ENCODE results near the gene SLC7A6. TPM values are rescaled to one million over a fixed set of nuclear protein-coding genes. Genes with fewer than 3 reads are reported as not detected.
"Not testable (repeated sequence)": the region's sequence is repeated elsewhere in the genome, so short reads cannot be mapped to it uniquely, and the experiment has no call there.

Gene SLC7A6
- total RNA-seq, 1 donor: 76.8 TPM

DNA sequence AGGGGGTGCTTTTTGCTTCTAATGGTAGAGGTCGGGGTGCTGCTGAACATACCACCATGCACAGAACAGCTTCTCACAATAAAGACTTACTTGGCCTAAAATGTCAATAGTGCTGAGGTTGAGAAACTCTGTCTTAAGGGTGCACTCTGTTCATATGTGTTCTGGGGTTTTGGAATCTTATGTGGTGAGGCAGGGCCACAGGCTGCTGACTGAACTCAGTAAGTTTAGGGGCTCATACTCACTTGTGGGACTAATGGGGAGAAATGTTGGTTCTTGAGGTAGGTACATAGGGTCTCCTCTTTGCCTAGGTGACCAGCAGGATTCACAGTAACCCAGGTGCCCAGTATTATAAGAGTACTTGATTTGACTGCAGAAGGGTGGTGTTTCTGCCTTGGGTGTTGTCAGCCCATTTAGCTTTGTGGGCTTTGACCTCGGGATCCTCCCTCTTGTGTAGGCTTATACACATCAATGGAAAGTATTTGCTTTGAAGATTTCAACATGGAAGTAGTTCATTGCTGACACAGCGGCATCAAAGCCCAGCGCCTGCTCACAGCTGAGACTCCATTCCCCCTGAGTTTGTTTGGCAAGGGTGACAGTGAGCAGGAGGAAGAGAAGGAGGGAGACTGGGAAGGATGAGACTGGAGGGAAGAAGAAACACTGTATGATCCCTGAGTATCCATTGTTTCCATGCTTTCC lies 17.2 kb downstream of the SLC7A6 start:
- no peak overlapping the region for H3K4me3 ChIP-seq (ENCODE audit: low read length)
- no peaks in the 10 kb centered on the region for H3K27me3 ChIP-seq (ENCODE audit: insufficient read depth, low read length)
- peaks cover 77% of the 10 kb centered on the region for H3K4me1 ChIP-seq (ENCODE audit: insufficient read depth, low read length)
- no peaks in the 10 kb centered on the region for H3K9me3 ChIP-seq (ENCODE audit: low read depth, low read length)

DNA sequence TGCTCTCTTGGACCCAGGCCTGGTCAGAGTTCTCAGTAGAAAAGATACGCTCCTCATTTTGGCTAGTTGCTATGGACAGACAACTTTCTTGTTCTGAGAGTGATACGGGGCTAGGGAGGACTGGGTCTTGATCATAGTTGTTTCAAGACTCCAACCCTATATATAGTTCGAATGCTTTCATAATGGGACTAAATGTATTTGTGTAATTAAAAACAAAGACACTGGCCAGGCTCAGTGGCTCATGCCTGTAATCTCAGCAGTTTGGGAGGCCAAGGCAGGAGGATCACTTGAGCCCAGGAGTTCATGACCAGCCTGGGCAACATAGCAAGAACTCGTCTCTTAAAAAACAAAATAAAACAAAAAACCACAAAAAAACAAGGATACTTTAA lies 17.7 kb downstream of the SLC7A6 start:
- H3K4me3 ChIP-seq (ENCODE audit: low read length): no peak overlapping the region

DNA sequence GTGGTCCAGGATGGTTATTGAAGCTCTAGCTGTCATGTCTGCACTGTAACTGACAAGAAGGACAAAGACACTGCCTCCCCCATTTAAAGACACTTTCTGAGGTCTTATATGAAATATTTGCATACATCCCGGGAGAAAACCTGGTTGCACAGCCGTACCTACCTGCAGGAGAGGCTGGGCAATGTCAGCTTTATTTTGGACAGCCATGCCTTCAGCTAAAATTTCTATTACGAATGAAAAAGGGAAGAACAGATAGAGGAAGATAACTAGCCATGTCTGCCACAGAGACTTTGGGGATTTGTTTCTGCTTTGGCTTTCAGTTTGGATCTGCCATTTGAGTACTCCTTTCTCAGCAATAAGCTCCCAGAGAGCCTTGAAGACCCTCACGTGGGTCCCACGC lies 19.0 kb downstream of the SLC7A6 start:
- H3K4me3 ChIP-seq (ENCODE audit: low read length): no peak overlapping the region
- no peaks in the 10 kb centered on the region for H3K9me3 ChIP-seq (ENCODE audit: low read depth, low read length)
- no peaks in the 10 kb centered on the region for H3K27me3 ChIP-seq (ENCODE audit: insufficient read depth, low read length)
- peaks cover 90% of the 10 kb centered on the region for H3K4me1 ChIP-seq (ENCODE audit: insufficient read depth, low read length)

More for the DNA sequence above, 17.7 kb downstream of the SLC7A6 start:
- Histone ChIP-seq H3K27me3 (ENCODE audit: insufficient read depth, low read length) (no peaks in the 10 kb centered on the region), H3K9me3 (ENCODE audit: low read depth, low read length) (no peaks in the 10 kb centered on the region), H3K4me1 (ENCODE audit: insufficient read depth, low read length) (peaks cover 77% of the 10 kb centered on the region)

DNA sequence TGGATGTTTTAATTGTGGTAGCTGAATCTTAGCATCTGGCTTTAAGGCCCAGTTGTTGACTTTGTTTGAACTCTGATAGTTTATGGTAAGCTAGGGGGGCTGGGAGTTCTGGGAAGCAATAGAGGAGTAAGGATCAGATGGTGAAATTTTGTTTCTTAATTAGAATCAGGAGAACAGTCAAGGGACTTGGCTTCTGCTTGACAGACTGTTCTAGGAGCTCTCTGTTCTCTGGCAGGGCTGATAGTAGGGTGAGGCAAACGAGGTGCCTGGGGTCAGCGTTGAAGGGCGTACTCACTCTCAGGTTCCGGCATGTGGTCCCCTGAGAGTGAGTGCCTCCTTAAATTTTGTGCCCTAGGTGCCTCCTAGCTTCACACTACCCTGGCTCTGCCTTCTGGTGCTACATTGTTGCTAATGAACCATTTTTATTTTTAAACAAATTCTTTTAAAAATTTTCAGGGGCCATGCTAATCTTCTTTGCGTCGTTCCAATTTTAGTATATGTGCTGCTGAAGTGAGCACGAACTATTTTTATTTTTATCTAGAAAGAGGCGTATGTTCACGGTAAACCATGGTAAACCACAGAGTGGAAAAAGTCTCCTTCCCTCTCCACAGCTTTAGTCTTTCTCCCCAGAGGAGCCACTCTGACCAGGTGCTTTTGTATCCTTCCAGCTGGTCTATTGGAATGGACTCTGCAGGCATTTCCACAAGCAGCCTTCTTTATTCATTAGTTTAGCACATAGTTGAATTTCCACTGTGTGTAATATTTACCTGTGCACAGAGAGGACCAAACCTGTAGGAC lies 19.7 kb downstream of the SLC7A6 start:
- H3K27me3 ChIP-seq (ENCODE audit: insufficient read depth, low read length): no peaks in the 10 kb centered on the region
- H3K4me3 ChIP-seq (ENCODE audit: low read length): no peak overlapping the region
- peaks cover 97% of the 10 kb centered on the region for H3K4me1 ChIP-seq (ENCODE audit: insufficient read depth, low read length)
- H3K9me3 ChIP-seq (ENCODE audit: low read depth, low read length): no peaks in the 10 kb centered on the region

DNA sequence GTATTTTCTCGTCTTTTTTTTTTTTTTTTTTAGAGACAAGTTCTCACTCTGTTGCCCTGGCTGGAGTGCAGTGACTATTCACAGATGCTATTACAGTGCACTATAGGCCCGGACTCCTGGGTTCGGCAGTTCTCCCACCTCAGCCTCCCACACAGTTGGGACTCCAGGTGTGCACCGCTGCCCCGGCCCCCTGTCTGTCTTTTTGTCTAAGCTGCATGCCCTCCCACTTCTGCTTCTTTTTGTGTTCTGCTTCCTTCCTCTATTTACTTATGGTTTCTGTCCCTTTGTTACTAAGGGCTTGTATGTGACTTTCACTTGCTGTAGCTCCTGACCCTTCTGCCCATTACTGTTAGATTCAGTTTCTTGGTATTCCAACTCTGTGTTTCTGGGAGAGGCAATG lies 20.5 kb downstream of the SLC7A6 start:
- Histone ChIP-seq H3K4me1 (ENCODE audit: insufficient read depth, low read length) (peaks cover 100% of the 10 kb centered on the region), H3K9me3 (ENCODE audit: low read depth, low read length) (no peaks in the 10 kb centered on the region), H3K27me3 (ENCODE audit: insufficient read depth, low read length) (no peaks in the 10 kb centered on the region), H3K4me3 (ENCODE audit: low read length) (no peak overlapping the region)

DNA sequence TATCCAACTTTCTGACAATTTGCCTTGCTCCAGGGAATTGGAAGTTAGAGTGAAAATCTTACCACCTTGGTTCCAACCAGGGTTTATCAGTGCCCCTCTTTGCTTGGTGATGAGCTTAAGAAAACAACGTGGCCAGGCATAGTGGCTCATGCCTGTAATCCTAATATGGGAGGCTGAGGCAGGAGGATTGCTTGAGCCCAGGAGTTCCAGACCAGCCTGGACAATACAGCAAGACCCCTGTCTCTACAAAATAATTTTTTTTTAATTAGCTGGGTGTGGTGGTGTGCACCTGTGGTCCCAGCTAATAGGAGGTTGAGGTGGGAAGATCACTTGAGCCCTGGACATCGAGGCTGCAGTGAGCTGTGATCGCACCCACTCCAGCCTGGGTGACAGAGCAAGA lies 21.4 kb downstream of the SLC7A6 start:
- no peak overlapping the region for H3K4me3 ChIP-seq (ENCODE audit: low read length)

DNA sequence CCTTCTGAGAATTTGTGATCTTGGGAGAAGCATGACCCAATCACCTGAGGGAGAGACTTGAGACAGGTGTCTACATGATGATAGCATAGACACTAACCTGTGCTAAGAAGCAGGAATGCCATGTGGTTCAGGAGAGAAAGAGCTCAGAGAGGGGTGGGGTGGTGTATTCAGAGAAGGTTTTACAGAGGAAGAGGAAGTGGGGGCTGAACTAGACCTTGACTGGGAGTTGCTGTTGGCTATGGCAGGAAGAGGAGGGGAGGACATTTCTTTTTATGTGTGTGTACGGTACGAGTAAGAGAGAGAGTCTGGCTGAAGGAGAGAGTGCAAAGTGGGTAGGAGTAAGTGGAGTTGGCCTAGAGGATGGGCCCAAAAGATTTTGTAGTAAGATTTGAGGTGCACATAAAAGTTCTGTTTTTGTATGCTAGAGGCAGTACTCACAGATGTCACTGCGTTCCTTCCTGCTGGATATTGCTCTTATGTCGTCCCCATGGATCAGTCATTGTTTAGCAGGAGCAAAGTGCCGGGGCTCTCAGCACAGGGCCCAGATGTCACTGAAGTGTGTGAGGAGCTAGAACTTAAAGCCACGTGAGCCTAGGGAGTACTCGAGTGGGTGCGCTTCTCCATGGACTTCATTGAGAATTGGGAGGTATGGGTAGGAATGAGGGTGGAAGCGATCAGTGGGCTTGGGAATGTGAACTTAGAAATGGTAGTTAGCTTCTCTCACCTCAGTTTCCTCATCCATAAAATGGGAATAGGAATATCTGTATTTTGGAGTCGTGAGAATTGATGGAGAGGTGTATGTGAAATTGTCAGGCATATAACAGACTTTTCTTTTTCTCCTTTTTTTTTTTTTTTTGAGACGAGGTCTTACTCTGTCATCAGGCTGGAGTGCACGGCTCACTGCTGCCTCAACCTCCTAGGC lies 22.1 kb downstream of the SLC7A6 start:
- H3K9me3 ChIP-seq (ENCODE audit: low read depth, low read length): no peaks in the 10 kb centered on the region

More for the DNA sequence above, 21.4 kb downstream of the SLC7A6 start:
- Histone ChIP-seq H3K9me3 (ENCODE audit: low read depth, low read length) (no peaks in the 10 kb centered on the region), H3K4me1 (ENCODE audit: insufficient read depth, low read length) (peaks cover 100% of the 10 kb centered on the region), H3K27me3 (ENCODE audit: insufficient read depth, low read length) (no peaks in the 10 kb centered on the region)

DNA sequence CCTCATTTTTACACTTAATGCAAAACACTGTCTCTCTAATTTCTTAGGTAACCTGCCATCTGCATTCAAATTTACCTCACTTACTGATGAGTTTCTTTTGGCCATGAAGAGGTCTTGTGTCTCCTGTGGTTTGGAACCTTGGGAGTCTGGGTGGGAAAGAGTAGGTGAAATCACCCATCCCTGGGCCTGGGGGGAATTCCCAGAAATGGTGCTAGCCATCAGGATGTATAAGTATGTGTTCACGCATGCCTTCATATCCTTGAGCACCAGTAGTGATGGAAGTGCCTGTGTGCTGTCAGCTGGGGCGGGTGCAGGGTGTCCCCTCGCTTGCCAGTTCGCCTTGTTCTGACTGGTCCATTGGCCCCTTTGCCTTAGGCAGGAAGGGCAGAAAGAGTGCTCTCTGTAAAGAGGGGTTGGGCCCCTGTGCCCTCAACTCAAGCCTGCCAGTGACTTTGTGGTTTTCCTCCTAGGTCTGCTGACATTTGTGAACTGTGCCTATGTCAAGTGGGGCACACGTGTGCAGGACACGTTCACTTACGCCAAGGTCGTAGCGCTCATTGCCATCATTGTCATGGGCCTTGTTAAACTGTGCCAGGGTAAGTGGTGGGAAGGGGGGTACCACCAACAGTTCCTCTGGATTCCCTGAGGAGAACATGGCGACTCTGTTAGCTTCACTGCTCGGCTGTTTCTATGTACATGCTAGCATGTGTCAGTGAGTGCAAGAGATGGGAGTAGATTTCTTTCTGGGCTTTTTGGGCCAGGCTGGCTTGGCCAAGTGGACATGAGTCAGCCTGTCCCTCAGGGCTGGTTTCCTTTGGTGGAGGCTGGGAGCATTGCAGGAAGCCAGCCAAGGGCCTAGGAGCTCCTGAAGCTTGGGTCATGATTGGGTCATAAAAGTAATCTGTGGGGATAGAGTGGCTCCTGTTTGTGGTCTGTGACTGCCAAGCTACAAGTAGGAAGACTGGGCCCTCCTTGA lies 23.2 kb downstream of the SLC7A6 start:
- Histone ChIP-seq H3K4me3 (ENCODE audit: low read length) (no peak overlapping the region), H3K27me3 (ENCODE audit: insufficient read depth, low read length) (no peaks in the 10 kb centered on the region), H3K4me1 (ENCODE audit: insufficient read depth, low read length) (peaks cover 99% of the 10 kb centered on the region), H3K9me3 (ENCODE audit: low read depth, low read length) (no peaks in the 10 kb centered on the region)

More for the DNA sequence above, 22.1 kb downstream of the SLC7A6 start:
- Histone ChIP-seq H3K27me3 (ENCODE audit: insufficient read depth, low read length) (no peaks in the 10 kb centered on the region), H3K4me1 (ENCODE audit: insufficient read depth, low read length) (peaks cover 100% of the 10 kb centered on the region), H3K4me3 (ENCODE audit: low read length) (no peak overlapping the region)

DNA sequence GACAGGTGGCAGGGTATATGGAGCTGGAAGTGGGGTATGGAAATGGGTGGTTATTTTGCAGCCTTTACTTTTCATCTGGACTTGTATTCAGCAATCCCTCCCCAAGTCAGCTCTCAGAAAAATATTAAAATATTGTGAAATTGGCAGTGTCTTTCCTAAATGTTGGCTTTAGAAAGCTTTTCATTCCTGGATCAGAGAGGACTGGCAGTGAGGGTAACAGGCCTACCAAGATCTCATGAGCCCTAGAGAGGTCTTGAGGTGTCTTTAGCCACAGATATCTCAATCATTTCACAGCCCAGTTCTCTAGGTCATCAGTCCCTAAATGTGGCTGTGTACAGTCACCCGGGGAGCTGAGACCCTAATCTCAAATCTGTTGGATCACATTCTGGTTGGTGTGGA lies 23.9 kb downstream of the SLC7A6 start:
- H3K9me3 ChIP-seq (ENCODE audit: low read depth, low read length): no peaks in the 10 kb centered on the region
- no peak overlapping the region for H3K4me3 ChIP-seq (ENCODE audit: low read length)
- peaks cover 93% of the 10 kb centered on the region for H3K4me1 ChIP-seq (ENCODE audit: insufficient read depth, low read length)
- H3K27me3 ChIP-seq (ENCODE audit: insufficient read depth, low read length): no peaks in the 10 kb centered on the region

DNA sequence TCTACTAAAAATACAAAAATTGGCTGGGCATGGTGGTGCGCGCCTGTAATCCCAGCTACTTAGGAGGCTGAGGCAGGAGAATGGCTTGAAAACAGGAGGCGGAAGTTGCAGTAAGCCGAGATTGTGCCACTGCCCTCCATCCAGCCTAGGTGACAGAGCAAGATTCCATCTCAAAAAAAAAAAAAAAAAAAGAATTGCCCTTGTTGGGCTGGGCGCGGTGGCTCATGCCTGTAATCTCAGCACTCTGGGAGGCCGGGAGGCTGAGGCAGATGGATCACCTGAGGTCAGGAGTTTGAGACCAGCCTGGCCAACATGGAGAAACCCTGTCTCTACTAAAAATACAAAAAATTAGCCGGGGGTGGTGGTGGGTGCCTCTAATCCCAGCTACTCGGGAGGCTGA lies 24.5 kb downstream of the SLC7A6 start:
- not testable (repeated sequence) for H3K27me3 ChIP-seq (ENCODE audit: insufficient read depth, low read length); H3K4me3 ChIP-seq (ENCODE audit: low read length); H3K9me3 ChIP-seq (ENCODE audit: low read depth, low read length)
- peaks cover 87% of the 10 kb centered on the region for H3K4me1 ChIP-seq (ENCODE audit: insufficient read depth, low read length)

DNA sequence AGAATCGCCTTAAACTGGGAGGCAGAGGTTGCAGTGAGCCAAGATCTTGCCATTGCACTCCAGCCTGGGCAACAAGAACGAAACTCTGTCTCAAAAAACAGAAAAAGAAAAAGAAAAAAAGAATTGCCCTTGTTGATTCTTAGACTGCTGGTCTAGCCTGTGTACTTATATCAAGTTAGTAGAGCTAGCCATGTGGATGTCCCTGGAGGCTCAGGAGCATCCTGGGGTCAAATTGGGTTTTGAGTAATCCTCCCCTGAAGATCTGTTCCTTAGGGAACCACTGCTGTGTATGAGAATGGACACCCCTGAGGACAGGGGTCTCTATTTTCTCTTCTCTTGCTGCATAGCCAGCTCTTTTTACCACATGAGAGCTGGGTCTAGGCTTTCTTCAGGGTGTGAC lies 24.9 kb downstream of the SLC7A6 start:
- no peaks in the 10 kb centered on the region for H3K27me3 ChIP-seq (ENCODE audit: insufficient read depth, low read length)
- no peaks in the 10 kb centered on the region for H3K9me3 ChIP-seq (ENCODE audit: low read depth, low read length)
- H3K4me1 ChIP-seq (ENCODE audit: insufficient read depth, low read length): peaks cover 83% of the 10 kb centered on the region
- no peak overlapping the region for H3K4me3 ChIP-seq (ENCODE audit: low read length)

DNA sequence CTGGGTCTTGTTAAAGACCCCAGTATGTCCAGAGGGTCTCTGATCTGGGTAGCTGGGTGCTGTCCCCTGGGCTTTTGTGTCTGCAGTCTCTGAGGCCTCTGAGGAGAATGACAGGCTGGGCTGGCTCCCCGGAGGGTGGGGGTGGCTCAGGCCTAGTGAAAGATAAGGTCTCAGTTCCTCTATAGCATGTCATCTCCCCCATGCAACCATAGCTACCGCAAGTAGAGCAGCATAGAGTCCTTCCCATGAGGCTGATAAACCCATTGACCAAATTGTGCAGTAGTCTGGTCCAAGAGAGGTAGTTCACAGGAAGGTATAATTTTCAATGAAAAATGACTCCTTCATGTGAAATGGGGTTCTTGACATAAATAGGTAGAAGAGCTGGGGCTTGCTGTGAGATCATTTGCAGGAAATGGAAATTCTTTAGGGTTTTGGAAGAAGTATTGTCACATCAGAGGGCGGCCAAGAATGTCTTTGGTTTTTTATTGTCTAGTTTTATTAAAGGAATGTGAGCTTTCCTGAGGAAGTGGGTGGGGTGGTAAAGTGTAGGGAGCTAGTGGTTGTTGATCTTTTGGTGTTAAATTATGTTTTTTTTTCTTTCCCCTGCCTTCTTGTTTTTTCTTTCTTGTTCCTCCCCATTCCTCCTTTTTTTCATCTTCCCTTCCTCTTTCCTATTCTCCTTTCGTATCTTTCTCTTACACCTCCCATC lies 25.4 kb downstream of the SLC7A6 start:
- peaks cover 77% of the 10 kb centered on the region for H3K4me1 ChIP-seq (ENCODE audit: insufficient read depth, low read length)
- H3K27me3 ChIP-seq (ENCODE audit: insufficient read depth, low read length): no peaks in the 10 kb centered on the region
- H3K4me3 ChIP-seq (ENCODE audit: low read length): no peak overlapping the region
- no peaks in the 10 kb centered on the region for H3K9me3 ChIP-seq (ENCODE audit: low read depth, low read length)

DNA sequence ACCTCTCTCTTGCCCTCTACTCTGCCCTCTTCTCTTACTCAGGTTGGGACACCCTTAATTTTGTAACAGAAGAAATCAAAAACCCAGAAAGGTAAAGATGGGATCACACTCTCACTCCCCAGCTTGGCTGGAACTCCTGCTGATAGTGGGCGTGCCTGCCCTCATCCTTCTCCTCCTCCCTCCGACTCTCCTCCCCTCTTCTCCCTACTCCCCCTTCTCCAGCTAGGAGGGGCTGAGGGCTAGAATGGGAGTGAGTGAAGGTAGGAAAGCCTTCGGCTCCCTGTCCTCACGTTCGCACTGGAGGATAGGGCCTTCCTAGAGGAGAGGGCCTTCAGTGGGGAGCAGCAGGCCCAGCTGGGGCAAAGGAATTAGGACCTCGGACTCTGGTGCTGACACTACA lies 26.1 kb downstream of the SLC7A6 start:
- H3K4me1 ChIP-seq (ENCODE audit: insufficient read depth, low read length): peaks cover 71% of the 10 kb centered on the region
- no peaks in the 10 kb centered on the region for H3K9me3 ChIP-seq (ENCODE audit: low read depth, low read length)
- no peak overlapping the region for H3K4me3 ChIP-seq (ENCODE audit: low read length)
- no peaks in the 10 kb centered on the region for H3K27me3 ChIP-seq (ENCODE audit: insufficient read depth, low read length)

DNA sequence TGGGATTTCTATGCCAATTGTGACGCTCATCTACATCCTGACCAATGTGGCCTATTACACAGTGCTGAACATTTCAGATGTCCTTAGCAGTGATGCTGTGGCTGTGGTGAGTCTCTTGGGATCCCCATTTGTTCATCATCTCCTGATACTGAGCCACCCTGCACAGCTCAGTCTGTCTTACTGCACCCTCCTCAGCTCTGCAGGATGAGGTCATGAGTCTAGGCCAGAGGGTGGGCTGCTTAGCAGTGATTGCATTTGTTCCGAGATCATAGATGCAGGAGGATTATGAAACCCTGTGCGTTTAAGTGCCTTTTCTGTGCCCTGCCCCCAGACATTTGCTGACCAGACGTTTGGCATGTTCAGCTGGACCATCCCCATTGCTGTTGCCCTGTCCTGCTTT lies 26.9 kb downstream of the SLC7A6 start:
- peaks cover 63% of the 10 kb centered on the region for H3K4me1 ChIP-seq (ENCODE audit: insufficient read depth, low read length)
- H3K9me3 ChIP-seq (ENCODE audit: low read depth, low read length): no peaks in the 10 kb centered on the region
- H3K27me3 ChIP-seq (ENCODE audit: insufficient read depth, low read length): no peaks in the 10 kb centered on the region
- H3K4me3 ChIP-seq (ENCODE audit: low read length): no peak overlapping the region
